HG03565 (cell line): Measurements from ENCODE around the gene ALPL.
"Not testable (repeated sequence)": the region's sequence is repeated elsewhere in the genome, so short reads cannot be mapped to it uniquely, and the experiment has no call there.

ENCODE experiments used
- ATAC-seq: cut with Tn5 transposase; IDR thresholded peaks from one replicate; pipeline ENCODE4 v1.9.1; 2021; ENCODE audit warnings: mild to moderate bottlenecking, moderate library complexity; ENCODE audit not compliant: unreplicated experiment

Gene ALPL

GRCh38 chr1:21507511-21508270 lies 1.5 kb upstream of the ALPL start:
- ATAC-seq, result no peak

DNA sequence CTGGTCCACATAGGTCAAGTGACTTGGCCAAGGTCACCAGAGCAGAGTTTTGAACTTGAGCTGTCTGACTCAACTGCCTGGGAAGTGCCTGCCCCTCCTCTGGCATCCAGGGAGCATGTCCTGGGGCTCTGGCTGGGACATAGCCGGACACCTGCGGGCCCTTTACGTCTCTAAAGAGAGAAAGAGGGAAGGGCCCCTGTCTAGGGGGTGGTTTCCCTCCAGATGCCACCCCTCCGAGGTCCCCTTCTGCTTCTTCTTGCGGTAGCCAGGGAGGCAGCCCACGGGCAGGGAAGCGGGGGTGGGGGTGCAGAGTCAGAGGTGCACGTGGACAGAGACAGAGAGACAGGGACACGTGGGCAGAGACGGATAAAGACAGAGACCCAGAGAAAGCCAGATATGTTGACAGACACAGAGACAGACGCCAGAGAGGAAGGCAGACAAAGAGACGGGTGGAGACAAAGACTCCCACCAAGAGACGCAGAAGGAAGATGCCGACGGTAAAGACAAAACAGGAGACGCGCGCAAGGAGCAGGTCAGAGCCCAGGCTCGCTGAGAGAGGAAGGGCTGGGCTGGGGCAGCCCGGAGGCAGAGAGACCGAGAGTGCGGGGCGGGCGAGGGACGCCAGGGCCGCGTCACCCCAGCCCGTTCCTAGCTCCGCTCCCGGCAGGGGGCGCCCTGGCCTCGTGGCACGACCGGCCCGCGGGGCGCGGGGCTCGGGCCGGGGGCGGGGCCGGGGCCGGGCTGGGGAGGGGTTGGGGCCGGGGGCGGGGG lies 458 bp upstream of the ALPL start:
- no peak for ATAC-seq

GRCh38 chr1:21510113-21510493 lies 880 bp downstream of the ALPL start:
- no peak for ATAC-seq

DNA sequence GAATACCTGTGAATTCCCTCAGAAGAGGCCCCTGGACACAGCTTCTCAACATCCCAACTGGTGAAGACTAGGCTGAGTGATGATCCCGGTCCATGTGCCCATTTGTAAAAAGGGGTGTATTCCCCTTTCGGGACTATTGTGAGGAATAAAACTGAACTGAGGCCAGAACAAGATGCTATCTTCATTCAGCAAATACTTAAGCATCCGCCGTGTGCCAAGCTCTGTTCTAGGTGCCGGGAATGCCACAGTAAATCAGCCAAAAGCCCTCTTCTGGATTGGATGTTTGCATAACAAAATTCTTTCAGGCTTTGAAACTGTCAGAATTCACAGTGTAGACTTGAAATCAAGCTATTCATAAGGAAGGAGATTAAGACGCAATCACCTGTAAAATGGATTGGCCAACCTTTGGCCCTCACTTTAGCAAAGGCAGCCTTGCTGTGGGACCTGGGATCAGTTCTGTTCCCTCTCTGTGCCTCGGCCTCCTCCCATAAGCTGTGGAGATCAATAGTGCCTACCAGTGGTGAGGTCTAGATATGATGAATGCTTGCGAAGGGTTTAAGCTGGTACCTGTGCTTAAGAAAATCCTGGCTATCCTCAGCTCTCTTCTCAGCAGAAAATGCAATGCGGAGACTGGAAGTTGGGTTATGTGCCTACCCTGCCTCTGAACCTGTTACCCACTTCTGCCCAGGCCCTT lies 1.8 kb downstream of the ALPL start:
- no peak for ATAC-seq

DNA sequence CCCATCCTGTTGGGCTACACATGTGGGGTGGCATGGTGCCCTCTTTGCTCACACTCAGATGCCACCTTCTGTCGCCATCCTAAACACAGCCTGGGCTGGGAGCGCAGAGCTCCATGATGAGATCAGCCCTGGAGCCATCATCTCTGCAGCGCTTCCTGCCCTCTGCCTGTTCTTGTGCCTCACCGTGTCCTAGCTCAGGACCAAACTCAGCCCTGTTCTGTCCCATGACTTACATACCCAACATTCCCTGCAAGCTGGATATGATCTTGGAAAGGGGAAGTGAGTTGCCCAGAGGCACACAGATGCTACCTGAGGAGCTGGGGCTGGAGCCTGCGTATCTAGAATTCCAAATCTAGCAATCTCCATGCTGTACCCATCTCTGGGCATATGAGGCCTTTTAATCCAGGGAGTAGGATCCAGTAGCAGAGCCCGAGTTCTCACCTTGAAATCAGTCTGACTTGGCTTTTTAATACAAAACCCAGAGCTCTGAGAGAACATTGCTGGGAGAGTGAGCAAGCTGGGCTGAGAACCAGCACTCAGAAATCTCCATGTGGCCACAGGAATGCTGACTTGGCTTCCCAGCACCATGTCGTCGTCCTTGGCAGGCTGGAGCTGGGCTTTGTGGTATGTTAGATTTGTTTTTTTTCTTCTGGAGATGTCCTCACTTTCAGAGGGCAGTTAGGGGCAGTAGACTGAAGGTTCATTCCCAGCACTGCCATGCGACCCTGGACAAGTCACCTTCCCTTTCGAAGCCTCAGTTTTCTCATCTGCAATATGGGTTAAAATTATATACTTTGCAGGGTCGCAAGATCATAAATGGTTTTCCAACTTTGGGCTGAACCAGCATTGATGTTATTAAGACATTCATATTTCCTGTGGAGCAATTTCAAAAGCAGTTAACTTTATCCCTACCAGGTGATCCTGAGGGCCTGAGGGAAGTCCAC lies 2.6 kb downstream of the ALPL start:
- ATAC-seq, result no peak

- no peak for ATAC-seq
These were observed 5.0 kb downstream of the ALPL start for GRCh38 chr1:21514245-21514644.

GRCh38 chr1:21517161-21517589 lies 8.0 kb downstream of the ALPL start:
- no peak for ATAC-seq

GRCh38 chr1:21517660-21518480 lies 8.6 kb downstream of the ALPL start:
- ATAC-seq, result no peak

- ATAC-seq, result no peak
These were observed 9.7 kb downstream of the ALPL start for GRCh38 chr1:21518774-21519455.

DNA sequence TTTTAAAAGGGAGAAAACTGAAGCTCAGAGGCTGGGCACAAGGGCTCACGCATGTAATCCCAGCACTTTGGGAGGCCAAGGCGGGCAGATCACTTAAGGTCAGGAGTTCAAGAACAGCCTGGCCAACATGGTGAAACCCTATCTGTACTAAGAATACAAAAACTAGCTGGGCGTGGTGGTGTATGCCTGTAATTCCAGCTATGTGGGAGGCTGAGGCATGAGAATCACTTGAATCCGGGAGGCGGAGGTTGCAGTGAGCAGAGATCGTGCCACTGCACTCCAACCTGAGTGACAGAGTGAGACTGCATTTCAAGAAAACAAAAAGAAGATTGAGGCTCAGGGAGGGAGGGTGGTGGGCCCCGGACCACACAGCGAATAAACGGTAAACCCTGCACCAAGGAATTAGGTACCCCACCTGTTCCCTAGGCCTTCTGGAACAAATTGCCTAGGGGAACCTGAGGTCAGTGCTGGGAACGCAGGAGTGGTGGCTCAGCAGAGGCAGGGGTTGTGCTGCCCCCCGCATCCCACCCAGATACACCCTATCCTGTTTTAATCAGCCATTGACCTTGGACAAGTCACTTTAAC lies 10.4 kb downstream of the ALPL start:
- not testable (repeated sequence) for ATAC-seq

GRCh38 chr1:21520899-21521716 lies 11.9 kb downstream of the ALPL start:
- no peak for ATAC-seq

DNA sequence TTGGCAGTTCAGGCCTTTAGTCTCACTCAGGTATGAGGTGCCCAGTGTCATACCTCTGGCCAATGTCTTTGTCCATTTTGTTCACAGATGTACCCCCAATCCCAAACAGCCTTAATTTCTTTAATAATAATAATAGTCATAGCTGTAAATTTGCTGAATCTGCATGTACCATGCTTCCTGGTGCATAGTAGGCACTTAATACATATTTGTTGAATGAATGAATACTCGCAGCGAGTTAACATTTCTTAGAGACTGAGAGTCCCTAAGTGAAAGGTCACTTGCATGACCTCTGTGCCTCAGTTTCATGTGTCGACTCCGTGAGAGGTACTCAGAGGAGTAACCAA lies 12.5 kb downstream of the ALPL start:
- ATAC-seq, result no peak

DNA sequence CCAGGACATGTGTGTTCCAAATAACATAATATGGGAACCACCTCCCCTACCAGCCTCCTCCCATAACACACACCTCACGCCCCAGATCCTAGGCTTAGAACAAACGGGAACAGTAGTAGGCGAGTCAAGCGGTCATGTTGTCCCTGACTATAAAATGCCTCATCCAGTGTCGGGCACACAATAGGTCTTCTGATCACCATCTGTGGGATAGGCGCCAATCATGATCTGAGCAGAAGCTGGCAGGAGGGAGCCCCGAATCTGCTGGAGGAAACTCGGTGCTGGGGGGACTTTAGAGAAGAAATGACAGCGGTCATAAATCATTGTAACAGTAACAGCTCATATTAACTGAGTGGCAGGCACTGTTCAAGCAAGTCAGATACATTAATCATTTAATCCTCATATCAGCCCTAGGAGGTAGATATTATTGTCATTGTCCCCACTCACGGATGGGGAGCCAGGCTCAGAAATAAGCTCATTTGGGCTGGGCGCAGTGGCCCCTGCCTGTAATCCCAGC lies 13.4 kb downstream of the ALPL start:
- ATAC-seq, result no peak

GRCh38 chr1:21523297-21523813 lies 14.1 kb downstream of the ALPL start:
- no peak for ATAC-seq

DNA sequence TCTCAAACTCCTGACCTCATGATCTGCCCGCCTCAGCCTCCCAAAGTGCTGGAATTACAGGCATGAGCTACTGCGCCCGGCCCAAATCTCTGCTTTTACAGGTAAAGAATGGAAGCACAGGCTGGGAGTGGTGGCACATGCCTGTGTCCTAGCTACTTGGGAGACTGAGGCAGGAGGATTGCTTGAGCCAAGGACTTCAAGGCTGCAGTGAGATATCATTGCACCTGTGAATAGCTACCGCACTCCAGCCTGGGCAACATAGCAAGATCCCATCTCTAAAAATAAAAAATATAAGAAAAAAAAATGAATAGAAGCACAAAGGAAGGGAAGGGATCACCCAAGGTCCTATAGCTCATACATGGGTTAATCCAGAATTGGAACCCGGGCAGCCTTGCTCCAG lies 15.0 kb downstream of the ALPL start:
- ATAC-seq, result no peak

- no peak for ATAC-seq
These were observed 15.6 kb downstream of the ALPL start for GRCh38 chr1:21524686-21525339.

- ATAC-seq, result no peak
These were observed 16.1 kb downstream of the ALPL start for GRCh38 chr1:21525340-21525717.
